T-helper 17 cell (primary cell): Measurements from ENCODE around the gene PNRC2. TPM values are rescaled to one million over a fixed set of nuclear protein-coding genes. Genes with fewer than 3 reads are reported as not detected.
"Not testable (repeated sequence)": the region's sequence is repeated elsewhere in the genome, so short reads cannot be mapped to it uniquely, and the experiment has no call there.

Source experiments
- ATAC-seq: fragments of 150-1000 bp; cut with Tn5 transposase; 2 replicates; pipeline ENCODE4 v1.10.0; 2021; ENCODE audit warnings: mild to moderate bottlenecking, moderate library complexity
- DNase-seq, 3 donors: peaks; one replicate each; pipeline versions ENCODE4 v3.0.0 to v3.0.0-alpha.2; 2020 to 2021
- H3K9me3 ChIP-seq: one replicate; pipeline ENCODE4 v1.7.0; 2013; ENCODE audit warnings: low read length, mild to moderate bottlenecking; ENCODE audit not compliant: control insufficient read depth, poor library complexity, severe bottlenecking
- H3K27ac Mint-ChIP-seq: one replicate; pipeline ENCODE4 v1.8.0; 2022; ENCODE audit warnings: mild to moderate bottlenecking, moderate library complexity, mixed read lengths
- H3K27me3 Mint-ChIP-seq: one replicate; pipeline ENCODE4 v1.8.0; 2022; ENCODE audit warnings: mixed read lengths
- H3K36me3 Mint-ChIP-seq: one replicate; pipeline ENCODE4 v1.8.0; 2022; ENCODE audit warnings: low read depth, mixed read lengths
- H3K4me1 Mint-ChIP-seq: one replicate; pipeline ENCODE4 v1.8.0; 2022; ENCODE audit warnings: mild to moderate bottlenecking, mixed read lengths
- H3K4me3 Mint-ChIP-seq: one replicate; pipeline ENCODE4 v1.8.0; 2022; ENCODE audit warnings: mild to moderate bottlenecking, moderate library complexity, mixed read lengths
- total RNA-seq, 4 donors: library from RNA in 2 of 4; stranded (reverse) in 2 of 4; gene quantifications; one replicate each; pipeline ENCODE4 v1.2.3 and lab custom pipeline; 2022 to 2026

Gene PNRC2
- total RNA-seq, 2 donors from 2014 or later: 121 to 149 TPM

- H3K27me3 Mint-ChIP-seq: peaks cover 17% of the 10 kb centered on the region
- H3K4me1 Mint-ChIP-seq: peaks cover 2% of the 10 kb centered on the region
- no peaks in the 10 kb centered on the region for H3K36me3 Mint-ChIP-seq
- no peak overlapping the region for H3K27ac Mint-ChIP-seq
- no peak for ATAC-seq
- H3K9me3 ChIP-seq: no peaks in the 10 kb centered on the region
- no peak for DNase-seq
- no peak overlapping the region for H3K4me3 Mint-ChIP-seq
These were observed 34.3 kb upstream of the PNRC2 start for GRCh38 chr1:23925279-23925678.

- DNase-seq (no peak), ATAC-seq (no peak)
- Mint-ChIP-seq H3K27me3 (peaks cover 17% of the 10 kb centered on the region), H3K36me3 (no peaks in the 10 kb centered on the region), H3K4me1 (peaks cover 2% of the 10 kb centered on the region), H3K4me3 (no peak overlapping the region), H3K27ac (peak overlapping the region; percentile 24)
- no peaks in the 10 kb centered on the region for H3K9me3 ChIP-seq
These were observed 32.5 kb upstream of the PNRC2 start for GRCh38 chr1:23927097-23927496.

GRCh38 chr1:23928789-23929188 is 30.8 kb upstream of the PNRC2 start:
- Mint-ChIP-seq H3K27me3 (peaks cover 17% of the 10 kb centered on the region), H3K36me3 (no peaks in the 10 kb centered on the region), H3K4me3 (no peak overlapping the region), H3K27ac (no peak overlapping the region), H3K4me1 (peaks cover 2% of the 10 kb centered on the region)
- DNase-seq (no peak), ATAC-seq (no peak)
- H3K9me3 ChIP-seq: no peaks in the 10 kb centered on the region

- H3K9me3 ChIP-seq: no peaks in the 10 kb centered on the region
- H3K27me3 Mint-ChIP-seq: peaks cover 17% of the 10 kb centered on the region
- peaks cover 2% of the 10 kb centered on the region for H3K4me1 Mint-ChIP-seq
- DNase-seq (no peak), ATAC-seq (no peak)
- H3K27ac Mint-ChIP-seq: no peak overlapping the region
- no peak overlapping the region for H3K4me3 Mint-ChIP-seq
- H3K36me3 Mint-ChIP-seq: no peaks in the 10 kb centered on the region
These were observed 29.4 kb upstream of the PNRC2 start for GRCh38 chr1:23930270-23930669.

GRCh38 chr1:23930861-23931490 is 28.7 kb upstream of the PNRC2 start:
- no peaks in the 10 kb centered on the region for H3K9me3 ChIP-seq
- DNase-seq (no peak), ATAC-seq (no peak)
- no peak overlapping the region for H3K4me3 Mint-ChIP-seq
- H3K27me3 Mint-ChIP-seq: peaks cover 17% of the 10 kb centered on the region
- no peaks in the 10 kb centered on the region for H3K36me3 Mint-ChIP-seq
- H3K4me1 Mint-ChIP-seq: peaks cover 2% of the 10 kb centered on the region
- H3K27ac Mint-ChIP-seq: no peak overlapping the region

DNA sequence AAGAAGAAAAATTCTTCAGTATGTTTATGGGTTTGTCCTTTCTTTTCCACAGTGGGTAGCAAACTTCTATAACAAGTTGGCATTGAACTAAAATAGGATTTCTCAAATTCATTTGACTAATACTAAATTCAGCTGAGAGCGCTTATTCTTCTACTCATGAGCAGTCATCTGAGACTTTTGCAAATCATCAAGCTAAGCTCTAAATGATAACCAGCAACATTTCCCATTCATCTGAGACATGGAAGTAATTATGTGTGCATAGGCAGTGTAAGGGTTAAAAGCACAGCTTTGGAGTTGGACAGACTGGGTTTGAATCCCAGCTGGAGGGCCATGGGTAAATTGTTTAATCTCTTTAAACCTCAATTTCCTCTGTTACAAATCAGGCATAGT is 28.1 kb upstream of the PNRC2 start:
- DNase-seq: no peak
- Mint-ChIP-seq H3K4me1 (peaks cover 2% of the 10 kb centered on the region), H3K36me3 (no peaks in the 10 kb centered on the region), H3K4me3 (no peak overlapping the region), H3K27me3 (peaks cover 17% of the 10 kb centered on the region), H3K27ac (no peak overlapping the region)
- no peaks in the 10 kb centered on the region for H3K9me3 ChIP-seq
- ATAC-seq: no peak

GRCh38 chr1:23936481-23937176 is 23.0 kb upstream of the PNRC2 start:
- Mint-ChIP-seq H3K36me3 (no peaks in the 10 kb centered on the region), H3K4me3 (no peak overlapping the region), H3K27ac (no peak overlapping the region), H3K27me3 (peaks cover 7% of the 10 kb centered on the region), H3K4me1 (no peaks in the 10 kb centered on the region)
- ATAC-seq (no peak), DNase-seq (no peak)
- H3K9me3 ChIP-seq: no peaks in the 10 kb centered on the region

DNA sequence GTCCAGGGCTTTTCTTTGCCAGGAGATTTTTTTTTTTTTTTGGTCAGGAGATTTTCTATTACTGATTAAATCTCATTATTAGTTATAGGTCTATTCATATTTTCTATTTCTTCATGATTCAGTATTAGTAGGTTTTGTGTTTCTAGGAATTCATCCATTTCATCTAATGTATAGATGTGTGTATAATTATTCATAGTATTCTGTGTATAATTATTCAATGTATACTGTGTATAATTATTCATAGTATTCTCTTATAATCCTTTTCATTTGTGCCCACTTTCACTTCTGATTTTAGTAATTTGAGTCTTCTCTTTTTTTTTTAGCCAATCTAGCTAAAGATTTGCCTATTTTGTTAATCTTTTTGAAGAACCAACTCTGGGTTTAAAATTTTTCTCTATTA is 12.3 kb upstream of the PNRC2 start:
- H3K27ac Mint-ChIP-seq: no peak overlapping the region
- peaks cover 3% of the 10 kb centered on the region for H3K36me3 Mint-ChIP-seq
- no peak overlapping the region for H3K4me3 Mint-ChIP-seq
- no peak for ATAC-seq
- no peaks in the 10 kb centered on the region for H3K9me3 ChIP-seq
- no peaks in the 10 kb centered on the region for H3K4me1 Mint-ChIP-seq
- H3K27me3 Mint-ChIP-seq: peaks cover 11% of the 10 kb centered on the region
- DNase-seq: no peak

- H3K9me3 ChIP-seq: no peaks in the 10 kb centered on the region
- no peak overlapping the region for H3K27ac Mint-ChIP-seq
- H3K4me1 Mint-ChIP-seq: peaks cover 9% of the 10 kb centered on the region
- no peak for ATAC-seq
- DNase-seq: no peak
- no peaks in the 10 kb centered on the region for H3K36me3 Mint-ChIP-seq
- no peaks in the 10 kb centered on the region for H3K27me3 Mint-ChIP-seq
- no peak overlapping the region for H3K4me3 Mint-ChIP-seq
These were observed 6.6 kb upstream of the PNRC2 start for GRCh38 chr1:23953020-23953419.

DNA sequence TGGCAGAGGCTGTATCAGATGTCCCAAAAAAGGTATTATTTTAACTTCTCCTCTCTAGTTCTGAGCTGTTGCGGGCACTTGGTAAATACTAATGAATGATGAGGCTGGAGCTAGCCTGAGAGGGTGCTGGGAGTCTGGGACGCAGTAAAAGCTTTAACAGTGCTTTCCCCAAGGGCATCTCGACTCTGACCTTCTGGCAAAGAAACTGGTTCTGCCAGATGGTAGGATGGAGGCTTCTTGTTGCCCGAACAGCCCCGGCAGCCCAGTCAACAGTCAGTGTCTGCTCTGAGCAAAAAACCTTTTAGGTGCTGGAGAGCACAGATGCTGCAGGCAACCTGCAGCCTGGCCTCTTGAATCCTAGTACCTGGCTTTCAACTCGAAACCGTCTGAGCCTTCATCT is 2.5 kb upstream of the PNRC2 start:
- DNase-seq (no peak), ATAC-seq (no peak)
- no peaks in the 10 kb centered on the region for H3K9me3 ChIP-seq
- H3K4me3 Mint-ChIP-seq: no peak overlapping the region
- H3K27me3 Mint-ChIP-seq: no peaks in the 10 kb centered on the region
- H3K36me3 Mint-ChIP-seq: peaks cover 2% of the 10 kb centered on the region
- peaks cover 26% of the 10 kb centered on the region for H3K4me1 Mint-ChIP-seq
- no peak overlapping the region for H3K27ac Mint-ChIP-seq

DNA sequence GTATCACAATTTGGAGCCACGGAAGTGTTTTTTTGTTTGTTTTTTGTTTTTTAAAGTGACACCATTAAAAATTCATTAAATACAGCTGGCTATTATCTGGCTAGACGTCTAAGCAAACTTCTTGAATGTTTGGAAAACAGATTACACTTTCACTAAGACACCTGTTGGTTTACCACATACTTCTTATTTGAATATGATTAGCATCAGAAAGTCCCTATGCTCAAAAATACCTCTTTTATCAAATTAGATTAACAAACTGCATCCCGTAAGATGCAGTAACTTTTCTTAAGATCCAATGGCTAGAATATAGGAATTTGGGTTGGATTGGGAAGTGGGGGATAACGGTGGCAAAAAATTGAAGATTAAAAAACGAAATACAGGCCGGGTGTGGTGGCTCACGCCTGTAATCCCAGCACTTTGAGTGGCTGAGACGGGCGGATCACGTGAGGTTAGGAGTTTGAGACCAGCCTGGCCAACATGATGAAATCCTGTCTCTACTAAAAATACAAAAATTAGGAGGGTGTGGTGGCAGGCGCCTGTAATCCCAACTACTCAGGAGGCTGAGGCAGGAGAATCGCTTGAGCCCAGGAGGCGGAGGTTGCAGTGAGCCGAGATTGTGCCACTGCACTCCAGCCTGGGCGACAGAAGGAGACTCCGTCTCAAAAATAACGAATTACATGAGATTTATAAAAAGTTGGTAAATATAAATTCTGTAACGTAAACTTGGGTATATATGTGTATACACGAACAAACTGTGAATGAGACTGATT is 1.4 kb upstream of the PNRC2 start:
- H3K36me3 Mint-ChIP-seq, H3K9me3 ChIP-seq, ATAC-seq, H3K27me3 Mint-ChIP-seq, DNase-seq: not testable (repeated sequence)
- Mint-ChIP-seq H3K27ac (peak overlapping the region; percentile 100), H3K4me1 (peaks cover 29% of the 10 kb centered on the region), H3K4me3 (peak overlapping the region; percentile 100)

- H3K4me3 Mint-ChIP-seq: peak overlapping the region; percentile 100
- DNase-seq: peak; percentile 75 to 87 (median 76)
- ATAC-seq: peak; percentile 83
- H3K27me3 Mint-ChIP-seq: no peaks in the 10 kb centered on the region
- H3K4me1 Mint-ChIP-seq: peaks cover 29% of the 10 kb centered on the region
- H3K36me3 Mint-ChIP-seq: peaks cover 2% of the 10 kb centered on the region
- H3K27ac Mint-ChIP-seq: peak overlapping the region; percentile 100
- no peaks in the 10 kb centered on the region for H3K9me3 ChIP-seq
These were observed 693 bp upstream of the PNRC2 start for GRCh38 chr1:23958810-23959460.
